GM10248 (cell line): ENCODE results near the gene GRIK2.

Experiments used
- CTCF ChIA-PET: fragments of 300-600 bp; sonication (Branson Sonifier 250); formaldehyde crosslinking; extraction: SDS; loops from one replicate; lab custom pipeline; 2021; ENCODE audit warnings: antibody characterized with exemption; lab: Yijun Ruan, JAX
- POLR2A ChIA-PET: fragments of 350-650 bp; sonication (Branson Sonifier 250); formaldehyde crosslinking; extraction: SDS; loops from one replicate; lab custom pipeline; 2020; ENCODE audit warnings: antibody characterized with exemption; lab: Yijun Ruan, JAX
- DNase-seq: peaks from one replicate; pipeline ENCODE4 v3.0.0; 2012; ENCODE audit errors: extremely low spot score
- CTCF ChIP-seq: IDR thresholded peaks from 2 replicates; pipeline ENCODE4 v1.5.1; 2012; ENCODE audit warnings: mild to moderate bottlenecking, low read depth; ENCODE audit errors: extremely low read depth, missing control alignments, control extremely low read depth

The GRIK2 gene

DNA sequence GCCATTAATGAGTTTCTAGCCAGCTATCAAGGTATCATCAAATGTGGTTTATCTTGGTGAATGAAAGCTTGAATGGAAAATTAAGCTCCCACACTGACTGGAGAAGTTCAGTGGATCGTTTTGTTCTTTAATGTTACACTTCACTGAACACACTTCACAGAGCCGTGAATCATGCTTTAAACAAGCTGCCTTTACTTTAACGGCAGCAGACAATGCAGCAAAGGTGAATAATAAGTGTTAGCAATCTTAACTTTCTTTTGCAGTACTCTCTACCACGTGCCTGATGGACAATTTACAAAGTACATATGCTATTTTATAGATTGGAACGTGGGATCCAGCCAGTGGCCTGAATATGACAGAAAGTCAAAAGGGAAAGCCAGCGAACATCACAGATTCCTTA lies 424.5 kb downstream of the GRIK2 start:
- no peak for DNase-seq
- ChIA-PET POLR2A (no interaction called here), CTCF (no interaction called here)

GRCh38 chr6:101824551-101825345 lies 431.2 kb downstream of the GRIK2 start:
- no peak for DNase-seq
- ChIA-PET CTCF (interaction anchor here (1.1 kb wide), 1 partner anchor 26 kb away, joined by 3 read pairs; no protein-coding TSS in a partner anchor), POLR2A (no interaction called here)
- TF ChIP-seq CTCF: no peak

More for the DNA sequence above, 424.5 kb downstream of the GRIK2 start:
- no peak for TF ChIP-seq CTCF

GRCh38 chr6:101826269-101826668 lies 432.8 kb downstream of the GRIK2 start:
- no peak for TF ChIP-seq CTCF
- POLR2A ChIA-PET: no interaction called here
- CTCF ChIA-PET: interaction anchor here (1.1 kb wide), 1 partner anchor 24 kb away, joined by 3 read pairs; no protein-coding TSS in a partner anchor
- no peak for DNase-seq

DNA sequence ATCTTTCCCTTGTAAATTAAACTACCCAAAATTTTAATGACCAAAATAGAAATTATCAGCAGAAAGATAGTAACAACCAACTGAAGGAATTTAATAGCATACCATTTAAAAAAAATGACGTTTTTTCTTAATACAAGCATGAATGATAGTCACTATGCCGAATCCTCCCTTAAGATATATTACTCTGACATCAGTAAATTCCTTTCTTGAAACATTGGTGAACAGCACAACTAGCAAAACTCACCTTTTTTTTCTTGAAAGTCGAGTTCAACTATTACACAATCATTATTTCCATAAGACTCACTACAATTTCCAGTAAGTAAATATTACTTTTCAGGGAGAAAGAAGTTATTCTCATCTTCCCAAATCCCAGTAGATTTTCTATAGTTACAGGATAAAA lies 433.2 kb downstream of the GRIK2 start:
- POLR2A ChIA-PET: no interaction called here
- CTCF ChIA-PET: no interaction called here
- no peak for DNase-seq
- no peak for TF ChIP-seq CTCF

DNA sequence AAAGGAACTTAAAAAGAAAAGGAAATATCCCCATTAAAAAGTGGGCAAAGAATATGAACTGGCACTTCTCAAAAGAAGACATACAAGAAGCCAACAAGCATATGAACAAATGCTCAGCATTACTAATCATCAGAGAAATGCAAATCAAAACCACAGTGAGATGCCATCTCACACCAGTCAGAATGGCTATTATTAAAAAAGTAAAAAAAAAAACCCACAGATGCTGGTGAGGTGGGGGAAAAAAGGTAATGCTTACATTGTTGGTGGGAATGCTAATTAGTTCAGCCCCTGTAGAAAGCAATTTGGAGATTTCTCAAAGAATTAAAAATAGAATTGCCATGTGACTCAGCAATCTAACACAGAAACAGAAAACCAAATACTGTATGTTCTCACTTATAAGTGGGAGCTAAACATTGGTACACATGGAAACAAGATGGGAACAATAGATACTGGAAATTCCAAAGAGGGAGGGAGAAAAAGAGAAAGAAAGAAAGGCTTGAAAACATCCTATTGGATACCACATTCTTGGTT lies 437.1 kb downstream of the GRIK2 start:
- ChIA-PET POLR2A (no interaction called here), CTCF (no interaction called here)
- no peak for TF ChIP-seq CTCF
- DNase-seq: no peak

GRCh38 chr6:101832371-101832770 lies 438.9 kb downstream of the GRIK2 start:
- no peak for TF ChIP-seq CTCF
- POLR2A ChIA-PET: no interaction called here
- no peak for DNase-seq
- CTCF ChIA-PET: no interaction called here
